SH-SY5Y (cell line): ENCODE measurements around the gene KNG1.

Source experiments
- GATA2 ChIP-seq: IDR thresholded peaks from 2 replicates; pipeline ENCODE4 v1.6.1; 2011; ENCODE audit warnings: mild to moderate bottlenecking, low read depth, low read length
- GATA3 ChIP-seq: IDR thresholded peaks from 2 replicates; pipeline ENCODE4 v1.6.1; 2011; ENCODE audit warnings: low read depth, mild to moderate bottlenecking, low read length, moderate library complexity

Gene KNG1

DNA sequence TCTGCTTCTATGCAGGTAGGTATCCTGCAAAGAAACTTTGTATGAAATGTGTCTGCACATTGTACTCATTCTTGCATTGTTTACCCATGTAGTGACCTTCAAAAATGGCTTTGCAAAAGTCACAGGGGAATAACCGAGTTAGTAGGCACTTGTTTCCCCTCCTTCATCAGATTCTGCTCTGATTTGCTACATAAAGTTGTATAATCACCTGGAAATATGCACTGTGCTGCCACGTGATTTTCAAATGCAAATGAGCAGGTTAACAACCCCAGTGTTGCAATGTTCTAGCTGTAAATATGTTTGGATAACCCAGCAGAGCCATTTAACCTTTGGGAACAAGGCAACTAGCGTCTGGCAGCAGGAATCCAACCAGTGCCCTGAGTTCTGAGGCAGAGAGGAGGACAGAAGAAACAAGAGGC, at the start of gene KNG1:
Gene KNG1 (plus strand): TSS at position 321 of the 419 bp plus-strand sequence. CDS start 184 bp downstream, outside the sequence.
- TF ChIP-seq GATA3 (no peak), GATA2 (no peak)

DNA sequence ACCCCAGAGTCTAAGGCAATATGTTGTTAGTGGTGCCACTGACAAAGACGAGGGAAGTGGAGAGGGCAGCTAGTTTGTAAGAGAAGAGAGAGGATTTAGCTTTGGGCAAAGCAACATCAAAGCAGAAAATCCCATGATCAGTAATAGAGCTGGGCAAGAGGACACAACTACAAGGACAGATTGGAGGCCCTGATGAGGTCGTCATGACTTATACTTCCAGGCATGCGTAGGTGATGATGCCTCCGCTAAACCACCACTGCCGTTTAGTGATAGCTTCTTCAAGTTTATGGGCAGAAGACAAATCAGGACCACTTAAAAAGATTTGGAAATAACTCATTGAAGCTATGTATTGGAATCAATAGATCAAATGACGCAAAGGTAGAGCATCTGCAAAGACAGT, 48.7 kb upstream of the KNG1 start:
- TF ChIP-seq GATA2 (no peak), GATA3 (no peak)

DNA sequence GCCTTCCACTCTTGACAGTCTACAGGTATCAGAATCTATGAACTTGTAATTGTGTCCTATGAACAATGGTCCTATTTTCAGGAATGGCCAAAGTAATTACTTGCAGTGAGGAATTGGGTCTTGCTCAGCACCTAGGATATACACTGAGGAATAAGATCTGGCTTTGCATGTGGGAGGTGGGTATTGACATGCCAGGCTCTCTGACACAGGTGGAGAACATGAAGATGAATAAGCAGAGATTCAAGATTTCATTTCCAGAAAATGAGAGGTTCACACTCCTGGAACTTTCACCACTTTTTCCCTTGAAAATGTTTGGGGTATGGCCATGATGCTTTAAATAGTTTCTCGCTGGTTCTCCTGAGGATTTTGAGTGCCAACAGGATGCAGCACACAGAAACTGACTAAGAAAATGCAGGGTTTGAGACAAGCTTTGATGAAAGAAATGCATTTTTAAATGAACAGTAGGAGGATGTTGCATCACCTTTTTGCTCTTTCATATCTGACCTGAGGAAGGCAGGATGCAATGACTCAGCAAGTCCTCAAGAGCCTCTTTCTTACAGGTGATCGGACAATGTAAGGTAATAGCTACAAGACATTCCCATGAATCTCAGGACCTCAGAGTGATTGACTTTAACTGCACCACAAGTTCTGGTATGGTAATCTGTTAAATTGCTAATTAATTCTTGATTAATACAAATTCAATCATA, 47.6 kb upstream of the KNG1 start:
- TF ChIP-seq GATA2 (no peak), GATA3 (no peak)

DNA sequence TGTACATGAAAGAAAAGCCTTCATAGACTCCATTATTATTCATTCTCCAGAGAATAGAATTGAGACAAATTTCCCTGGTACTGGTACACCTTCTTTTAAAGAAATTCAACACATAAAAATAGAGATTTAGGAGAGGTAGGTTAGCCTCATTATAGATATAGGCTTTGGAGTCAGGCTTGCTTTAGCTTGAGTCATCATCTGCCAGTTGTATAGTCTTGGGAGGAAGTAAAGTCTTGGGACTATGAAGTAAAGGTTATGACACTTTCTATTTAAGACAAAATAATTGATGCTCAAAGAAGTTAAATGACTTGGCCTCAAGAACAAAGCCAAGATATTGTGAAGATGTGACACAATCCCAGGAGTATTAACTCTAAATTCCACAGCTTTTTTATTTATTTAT, 47.0 kb upstream of the KNG1 start:
- no peak for TF ChIP-seq GATA3
- TF ChIP-seq GATA2: no peak

DNA sequence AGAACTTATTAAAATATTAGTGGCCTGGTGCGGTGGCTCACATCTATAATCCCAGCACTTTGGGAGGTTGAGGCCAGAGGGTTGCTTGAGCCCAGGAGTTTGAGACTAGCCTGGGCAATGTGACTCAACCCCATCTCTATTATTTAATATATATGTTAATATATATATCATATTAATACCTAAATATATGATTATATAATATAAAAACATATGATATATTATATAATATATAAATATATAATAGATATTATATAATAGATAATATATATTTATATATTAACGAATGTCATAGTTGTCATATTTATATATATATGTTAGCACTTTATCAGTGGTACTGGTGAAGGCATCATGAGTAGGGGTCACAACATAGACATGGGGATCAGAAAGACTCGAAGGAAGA, 46.1 kb upstream of the KNG1 start:
- TF ChIP-seq GATA3 (no peak), GATA2 (no peak)

DNA sequence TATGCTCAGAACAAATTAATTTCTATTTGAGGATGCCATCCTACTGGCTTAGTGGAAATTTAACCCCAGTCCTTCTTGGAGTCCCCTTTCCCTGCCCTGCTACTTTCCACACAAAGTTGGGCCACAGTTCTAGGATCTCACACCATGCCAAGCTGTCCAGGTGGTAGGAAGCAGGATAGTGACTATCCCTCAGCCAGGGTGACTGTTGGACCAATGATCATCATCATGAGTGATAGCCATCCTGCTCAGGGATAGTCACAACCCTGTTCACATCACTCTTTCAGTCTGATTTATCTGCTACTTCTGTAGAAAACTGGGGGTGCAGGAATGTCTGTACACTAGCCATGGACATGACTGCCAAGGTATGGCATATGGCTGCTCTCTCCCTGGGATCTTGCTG, 38.6 kb upstream of the KNG1 start:
- TF ChIP-seq GATA2 (no peak), GATA3 (no peak)

DNA sequence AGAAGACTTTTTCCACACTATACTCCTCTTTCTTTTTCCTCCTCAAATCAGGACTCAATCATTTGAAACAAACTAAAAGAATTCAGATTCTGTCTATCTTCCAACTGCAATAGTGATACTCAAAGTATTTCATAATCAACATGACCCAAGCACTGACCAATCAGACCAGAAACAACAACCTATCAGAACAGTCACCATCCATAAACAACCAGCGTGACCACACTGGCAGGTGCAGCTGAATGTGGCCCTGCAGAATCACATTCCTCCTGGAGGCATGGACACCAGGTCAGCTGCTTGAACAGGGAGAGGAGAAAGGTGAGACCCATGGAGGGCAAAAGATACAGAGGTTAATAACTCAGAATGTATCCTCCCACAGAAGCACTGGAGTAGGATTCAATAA, 38.0 kb upstream of the KNG1 start:
- no peak for TF ChIP-seq GATA2
- TF ChIP-seq GATA3: no peak

DNA sequence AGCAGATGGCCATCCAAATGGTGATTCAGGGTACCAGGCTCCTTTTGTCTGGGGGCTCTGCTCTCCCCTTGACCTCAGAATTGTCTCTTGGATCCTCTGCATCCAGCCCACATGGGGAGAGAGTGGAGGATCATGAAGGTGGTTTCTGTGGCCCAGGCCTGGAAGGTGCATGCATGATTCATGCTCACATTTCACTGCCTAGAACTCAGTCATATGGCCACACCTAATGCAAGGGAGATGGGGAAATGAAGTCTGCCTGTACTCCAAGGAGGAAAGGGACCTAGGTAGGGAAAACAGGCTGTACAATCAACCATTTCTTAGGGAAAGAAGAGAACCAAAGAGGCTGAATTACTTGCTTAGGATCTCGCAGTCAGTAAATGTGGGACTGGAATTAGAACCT, 36.3 kb upstream of the KNG1 start:
- TF ChIP-seq GATA3 (no peak), GATA2 (no peak)

DNA sequence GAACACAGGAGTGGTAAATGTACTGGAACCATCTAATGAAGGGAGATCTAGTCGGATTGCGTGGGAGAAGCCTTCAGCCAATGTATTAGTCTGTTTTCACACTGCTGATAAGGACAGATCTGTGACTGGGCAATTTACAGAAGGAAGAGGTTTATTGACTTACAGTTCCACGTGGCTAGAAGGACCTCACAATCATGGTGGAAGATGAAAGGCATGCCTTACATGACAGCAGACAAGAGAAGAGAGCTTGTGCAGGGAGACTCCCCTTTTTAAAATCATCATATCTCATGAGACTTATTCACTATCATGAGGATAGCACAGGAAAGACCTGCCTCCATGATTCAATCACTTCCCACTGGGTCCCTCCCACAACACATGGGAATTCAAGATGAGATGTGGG, 34.3 kb upstream of the KNG1 start:
- TF ChIP-seq GATA3: no peak
- TF ChIP-seq GATA2: no peak

DNA sequence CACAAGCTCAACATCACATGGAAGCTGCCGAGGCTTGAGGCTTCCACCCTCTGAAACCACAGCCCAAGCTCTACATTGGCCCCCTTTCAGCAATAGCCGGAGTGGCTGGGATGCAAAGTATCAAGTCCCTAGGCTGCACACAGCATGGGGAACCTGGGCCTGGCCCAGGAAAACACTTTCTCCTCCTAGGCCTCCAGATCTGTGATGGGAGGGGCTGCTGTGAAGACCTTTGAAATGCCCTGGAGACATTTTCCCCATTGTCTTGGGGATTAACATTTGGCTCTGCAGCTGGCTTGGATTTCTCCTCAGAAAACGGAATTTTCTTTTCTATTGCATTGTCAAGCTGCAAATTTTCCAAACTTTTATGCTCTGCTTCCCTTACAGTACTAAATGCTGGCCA, 33.2 kb upstream of the KNG1 start:
- TF ChIP-seq GATA2 (no peak), GATA3 (no peak)

DNA sequence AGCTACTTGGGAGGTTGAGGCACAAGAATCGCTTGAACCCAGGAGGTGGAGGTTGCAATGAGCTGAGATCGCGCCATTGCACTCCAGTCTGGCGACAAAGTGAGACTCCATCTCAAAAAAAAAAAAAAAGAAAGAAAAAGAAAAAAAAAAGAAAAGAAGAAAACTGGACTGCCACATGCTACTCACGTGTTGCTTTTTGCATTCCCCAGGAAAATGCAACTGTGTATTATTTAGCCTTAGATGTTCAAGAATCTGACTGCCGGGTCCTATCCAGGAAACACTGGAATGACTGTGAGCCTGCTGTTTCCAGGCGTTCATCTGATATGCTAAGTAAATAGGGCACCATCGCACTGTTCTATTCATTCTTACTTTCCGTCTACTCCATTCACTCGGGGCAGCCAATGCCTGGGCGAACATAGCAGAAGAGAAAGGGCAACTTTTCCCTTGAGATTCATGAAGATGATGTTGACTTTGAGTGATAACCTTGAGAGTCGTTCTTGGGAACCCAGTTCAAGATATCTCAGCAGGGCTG, 30.0 kb upstream of the KNG1 start:
- no peak for TF ChIP-seq GATA3
- no peak for TF ChIP-seq GATA2

DNA sequence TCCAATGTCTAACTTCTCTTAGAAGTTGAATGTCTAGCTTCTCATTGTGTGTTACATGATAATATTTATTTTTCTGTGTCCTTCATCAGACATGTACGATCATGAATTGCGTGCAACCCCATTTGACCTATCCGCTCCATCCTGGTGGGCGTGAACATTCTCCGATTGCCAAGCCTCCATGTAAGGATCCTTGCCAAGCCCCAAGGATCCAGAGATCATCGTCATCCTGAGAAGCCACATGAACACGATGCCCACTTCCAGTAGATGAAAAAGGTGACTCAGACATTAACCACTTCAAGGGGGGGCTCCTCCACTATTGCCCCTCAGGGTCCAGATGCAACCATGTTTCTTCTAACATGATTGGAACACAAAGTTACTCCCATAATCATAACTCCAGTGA, 25.5 kb upstream of the KNG1 start:
- TF ChIP-seq GATA2: no peak
- no peak for TF ChIP-seq GATA3

DNA sequence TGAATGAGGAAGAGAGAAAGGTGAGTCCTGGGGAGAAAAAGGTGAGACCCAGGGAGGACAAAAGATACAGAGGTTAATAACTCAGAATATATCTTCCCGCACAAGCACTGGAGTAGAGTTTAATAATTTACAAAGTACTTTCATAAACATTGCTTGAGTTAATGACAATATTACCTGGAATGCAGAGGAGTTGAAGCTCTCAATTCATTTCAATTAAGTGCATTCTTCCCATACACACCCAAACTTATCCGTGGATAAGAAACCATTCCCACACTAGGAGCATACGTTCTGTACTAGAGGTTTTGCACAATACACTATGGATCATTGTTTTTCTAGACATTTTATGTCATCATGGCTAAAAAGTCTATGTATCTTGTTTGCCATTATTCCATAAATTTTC, 23.3 kb upstream of the KNG1 start:
- TF ChIP-seq GATA2 (no peak), GATA3 (no peak)

DNA sequence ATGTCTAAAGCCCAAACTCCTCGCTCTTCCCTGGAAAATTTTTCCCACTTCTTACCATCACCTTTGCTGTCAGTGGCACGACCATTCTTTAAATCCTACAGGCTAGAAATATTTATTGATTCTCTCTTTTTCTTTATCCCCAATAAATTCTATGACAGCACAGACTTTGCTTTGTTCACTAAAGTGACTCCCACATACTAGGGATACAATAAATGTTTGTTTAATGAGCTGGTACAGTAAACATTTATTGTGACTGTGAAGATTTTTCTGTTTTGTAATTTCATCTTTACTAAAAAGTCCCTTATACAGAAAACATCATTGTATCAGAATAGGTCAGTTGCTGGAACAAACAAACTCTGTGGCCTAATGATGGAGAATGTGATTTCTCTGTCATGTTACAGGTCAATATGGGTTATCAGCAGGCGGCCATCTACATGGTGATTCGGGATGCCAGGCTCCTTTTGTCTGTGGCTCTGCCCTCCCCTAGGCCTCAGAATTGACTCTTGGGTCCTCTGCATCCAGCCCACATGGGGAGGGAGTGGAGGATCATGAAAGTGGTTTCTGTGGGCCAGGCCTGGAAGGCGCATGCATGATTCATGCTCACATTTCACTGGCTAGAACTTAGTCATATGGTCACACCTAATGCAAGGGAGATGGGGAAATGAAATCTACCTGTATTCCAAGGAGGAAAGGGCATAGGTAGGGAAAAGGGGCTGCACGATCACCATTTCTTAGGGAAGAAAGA, 22.7 kb upstream of the KNG1 start:
- TF ChIP-seq GATA2 (no peak), GATA3 (no peak)

DNA sequence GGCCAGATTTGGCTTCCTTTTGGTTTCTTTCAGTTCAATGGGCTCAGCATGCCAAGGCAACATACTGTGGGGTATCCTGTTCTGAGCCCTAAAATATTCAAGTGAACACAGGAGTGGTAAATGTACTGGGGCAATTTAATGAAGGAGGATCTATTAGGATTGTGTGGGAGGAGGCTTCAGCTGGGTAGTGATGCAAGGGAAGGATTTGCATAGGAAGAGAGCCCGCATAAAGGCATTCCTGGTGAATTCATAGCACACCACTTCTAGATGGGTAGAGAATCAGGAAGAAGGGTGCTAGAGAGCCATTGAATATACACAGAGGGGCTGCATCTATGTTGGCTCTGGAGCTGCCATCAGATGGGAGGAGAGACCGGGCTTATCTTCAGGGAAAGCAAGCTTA, 20.6 kb upstream of the KNG1 start:
- TF ChIP-seq GATA3 (no peak), GATA2 (no peak)
